ENCODE measurements around the gene ACKR3.

Gene ACKR3

GRCh38 chr2:236541008-236541562 lies 28.5 kb upstream of the ACKR3 start:
- no peak for TF ChIP-seq CTCF (conservative IDR thresholded peaks at IDR 0.05)
- H3K27ac ChIP-seq: no peak overlapping the region

GRCh38 chr2:236544362-236544761 lies 25.3 kb upstream of the ACKR3 start:
- H3K27ac ChIP-seq: no peak overlapping the region
- TF ChIP-seq CTCF (conservative IDR thresholded peaks at IDR 0.05): no peak

- no peak overlapping the region for H3K27ac ChIP-seq
Measured at GRCh38 chr2:236545248-236545658, 24.4 kb upstream of the ACKR3 start.

GRCh38 chr2:236545814-236546480 lies 23.7 kb upstream of the ACKR3 start:
- H3K27ac ChIP-seq: no peak overlapping the region
- TF ChIP-seq CTCF (conservative IDR thresholded peaks at IDR 0.05): no peak

More at GRCh38 chr2:236545248-236545658, 24.4 kb upstream of the ACKR3 start:
- TF ChIP-seq CTCF (conservative IDR thresholded peaks at IDR 0.05): no peak

GRCh38 chr2:236546561-236547002 lies 23.0 kb upstream of the ACKR3 start:
- no peak overlapping the region for H3K27ac ChIP-seq
- no peak for TF ChIP-seq CTCF (conservative IDR thresholded peaks at IDR 0.05)

- peak overlapping the region; percentile 24; the same call in 1 of the 2 replicates for H3K27ac ChIP-seq
- no peak for TF ChIP-seq CTCF (conservative IDR thresholded peaks at IDR 0.05)
Measured at GRCh38 chr2:236547725-236548124, 21.9 kb upstream of the ACKR3 start.

- no peak for TF ChIP-seq CTCF (conservative IDR thresholded peaks at IDR 0.05)
- peak overlapping the region; percentile 24; the same call in 1 of the 2 replicates for H3K27ac ChIP-seq
Measured at GRCh38 chr2:236548179-236548921, 21.3 kb upstream of the ACKR3 start.
